SK-N-SH (cell line): ENCODE results near the gene CCDC88B. TPM values are rescaled to one million over a fixed set of nuclear protein-coding genes. Genes with fewer than 3 reads are reported as not detected.

Source experiments
- CTCF ChIA-PET: fragments of 300-600, 350-600 bp; formaldehyde crosslinking; extraction: SDS; loops from one replicate; lab custom pipeline; 2021; lab: Yijun Ruan, JAX
- POLR2A ChIA-PET: fragments of 350-600 bp; sonication (Branson Sonifier 250); formaldehyde crosslinking; extraction: SDS; loops from one replicate; lab custom pipeline; 2020; ENCODE audit warnings: antibody characterized with exemption, inconsistent platforms; lab: Yijun Ruan, JAX
- DNase-seq: peaks from one replicate; pipeline ENCODE4 v3.0.0; 2012
- H2AFZ ChIP-seq: fragments of 200-600 bp; sonication (generic); 2 replicates; pipeline ENCODE4 v1.8.1; 2016; ENCODE audit warnings: antibody characterized with exemption, mild to moderate bottlenecking, low read depth
- H3F3A ChIP-seq: fragments of 200-600 bp; sonication (generic); replicated peaks from 2 replicates; pipeline ENCODE3; 2016; ENCODE audit warnings: antibody characterized with exemption, mild to moderate bottlenecking; ENCODE audit not compliant: insufficient read depth
- H3K27ac ChIP-seq, 2 experiments: fragments of 200-500 bp in 1 of 2; fragments of 200-600 bp in 1 of 2; sonication (Bioruptor generic) in 1 of 2; sonication (generic), shearing (Covaris generic) in 1 of 2; 2 replicates each; pipeline versions ENCODE4 v1.5.1 to v1.6.1; 2014 to 2016; ENCODE audit warnings: low read depth in 2 of 2, inconsistent platforms in 1 of 2, low read length in 1 of 2, mild to moderate bottlenecking in 1 of 2, mixed read lengths in 1 of 2
- H3K27me3 ChIP-seq: fragments of 200-600 bp; sonication (generic), shearing (Covaris generic); 2 replicates; pipeline ENCODE4 v1.6.1; 2016; ENCODE audit warnings: mixed run types; ENCODE audit not compliant: insufficient read depth
- H3K36me3 ChIP-seq, 2 experiments: fragments of 200-500 bp in 1 of 2; fragments of 200-600 bp in 1 of 2; sonication (Bioruptor generic) in 1 of 2; sonication (generic) in 1 of 2; replicated peaks in 1 of 2; 2 replicates each; pipeline versions ENCODE3 to v1.5.1; 2014 to 2016; ENCODE audit warnings: low read length in 1 of 2, mild to moderate bottlenecking in 1 of 2; ENCODE audit not compliant: insufficient read depth in 2 of 2, control insufficient read depth in 1 of 2
- H3K4me1 ChIP-seq, 2 experiments: fragments of 200-500 bp in 1 of 2; fragments of 200-600 bp in 1 of 2; sonication (Bioruptor generic) in 1 of 2; sonication (generic), shearing (Covaris generic) in 1 of 2; 2 replicates each; pipeline versions ENCODE4 v1.5.1 to v1.6.1; 2014 to 2016; ENCODE audit warnings: low read depth in 1 of 2, low read length in 1 of 2, mixed run types in 1 of 2; ENCODE audit not compliant: insufficient read depth in 2 of 2, control insufficient read depth in 1 of 2
- H3K4me2 ChIP-seq: fragments of 200-600 bp; sonication (generic), shearing (Covaris generic); 2 replicates; pipeline ENCODE4 v1.6.1; 2017; ENCODE audit warnings: mixed run types
- H3K4me3 ChIP-seq, 2 experiments: fragments of 200-500 bp in 1 of 2; fragments of 200-600 bp in 1 of 2; sonication (Bioruptor generic) in 1 of 2; sonication (generic), shearing (Covaris generic) in 1 of 2; 2 replicates each; pipeline versions ENCODE4 v1.5.1 to v1.8.1; 2014 to 2016; ENCODE audit warnings: low read depth in 2 of 2, inconsistent platforms in 1 of 2, low read length in 1 of 2, mild to moderate bottlenecking in 1 of 2, mixed read lengths in 1 of 2, moderate library complexity in 1 of 2
- H3K79me2 ChIP-seq: fragments of 200-600 bp; sonication (generic); 2 replicates; pipeline ENCODE4 v1.8.1; 2017; ENCODE audit warnings: mild to moderate bottlenecking; ENCODE audit not compliant: insufficient read depth
- H3K9ac ChIP-seq: fragments of 200-600 bp; sonication (generic); 2 replicates; pipeline ENCODE4 v1.6.1; 2017; ENCODE audit warnings: mixed run types
- H3K9me2 ChIP-seq: fragments of 200-600 bp; sonication (generic); 2 replicates; pipeline ENCODE4 v1.6.1; 2017; ENCODE audit warnings: mixed run types
- H3K9me3 ChIP-seq: fragments of 200-600 bp; sonication (generic); 2 replicates; pipeline ENCODE4 v1.6.1; 2017; ENCODE audit warnings: mixed run types, mild to moderate bottlenecking, moderate library complexity
- H4K20me1 ChIP-seq: fragments of 200-600 bp; sonication (generic); 2 replicates; pipeline ENCODE4 v1.6.1; 2017; ENCODE audit warnings: mild to moderate bottlenecking, mixed run types; ENCODE audit not compliant: insufficient read depth
- CHD2 ChIP-seq: fragments of 150-350 bp; IDR thresholded peaks from 2 replicates; pipeline ENCODE4 v1.6.1; 2018; ENCODE audit warnings: low read length; ENCODE audit not compliant: partially characterized antibody
- CTCF ChIP-seq: fragments of 200-600 bp; sonication (generic); IDR thresholded peaks from 2 replicates; pipeline ENCODE4 v1.6.1; 2017; ENCODE audit warnings: antibody characterized with exemption, mild to moderate bottlenecking, moderate library complexity
- FOXM1 ChIP-seq: IDR thresholded peaks from 2 replicates; pipeline ENCODE4 v1.4.0; 2012; ENCODE audit warnings: low read depth, mild to moderate bottlenecking
- JUND ChIP-seq: IDR thresholded peaks from 2 replicates; pipeline ENCODE4 v1.4.0; 2012
- NFIC ChIP-seq: IDR thresholded peaks from 2 replicates; pipeline ENCODE4 v1.4.0; 2012; ENCODE audit warnings: borderline replicate concordance
- PBX3 ChIP-seq: IDR thresholded peaks from 2 replicates; pipeline ENCODE4; 2012
- POLR2AphosphoS5 ChIP-seq: IDR thresholded peaks from 2 replicates; pipeline ENCODE4 v1.6.1; 2012; ENCODE audit warnings: low read depth, low read length
- TAF1 ChIP-seq: IDR thresholded peaks from 2 replicates; pipeline ENCODE4 v1.6.1; 2012; ENCODE audit warnings: low read depth, mild to moderate bottlenecking, low read length, moderate library complexity, borderline replicate concordance
- TEAD4 ChIP-seq: IDR thresholded peaks from 2 replicates; pipeline ENCODE4 v1.4.0; 2012; ENCODE audit warnings: mild to moderate bottlenecking, borderline replicate concordance; ENCODE audit not compliant: insufficient read depth
- YY1 ChIP-seq: IDR thresholded peaks from 2 replicates; pipeline ENCODE4 v1.4.0; 2012; ENCODE audit warnings: low read depth, mild to moderate bottlenecking
- WGBS: methylation state at CpG from one replicate; pipeline ENCODE4 v1.1.6; 2017; ENCODE audit warnings: low lambda C conversion rate; 5-methylcytosine and 5-hydroxymethylcytosine counted together
- polyA plus RNA-seq, 3 experiments: library from polyadenylated mRNA; depleted of rRNA; stranded (reverse); fragments of >200 nt; gene quantifications; 2 replicates each; pipeline ENCODE4 v1.2.3, GENCODE V29; 2012

CCDC88B gene
- polyA plus RNA-seq, 1 of the 3 experiments (the other 2 are of a cell fraction) = 3.4 TPM

- no peak overlapping the region for H3K9ac ChIP-seq
- peaks cover 12% of the 10 kb centered on the region for H3F3A ChIP-seq
- POLR2A ChIA-PET = no interaction called here
- CTCF ChIA-PET = interaction anchor here (0.7 to 5.5 kb wide), 7 partner anchors 9 to 491 kb away, joined by 3 to 42 read pairs (median 4); partner anchors contain the start of genes PRDX5 and TRMT112
- H2AFZ ChIP-seq = no peak overlapping the region
- H3K4me3 ChIP-seq = no peak overlapping the region
- 83% methylated on average over 11 of the region's 33 CpGs for WGBS
- no peaks in the 10 kb centered on the region for H3K9me3 ChIP-seq
- no peak overlapping the region for H3K4me2 ChIP-seq
- no peaks in the 10 kb centered on the region for H3K27me3 ChIP-seq
- H3K9me2 ChIP-seq = no peaks in the 10 kb centered on the region
- H3K4me1 ChIP-seq = peaks cover 0 to 6% of the 10 kb centered on the region in 2 experiments; a peak in 3 of 4 replicates
- TF ChIP-seq TAF1 = no peak
- no peak for TF ChIP-seq JUND
- no peak for TF ChIP-seq TEAD4
- TF ChIP-seq CHD2 = no peak
- no peak for TF ChIP-seq CTCF
- TF ChIP-seq NFIC = no peak
- no peaks in the 10 kb centered on the region for H3K36me3 ChIP-seq
- no peaks in the 10 kb centered on the region for H4K20me1 ChIP-seq
- DNase-seq = no peak
- no peak overlapping the region for H3K27ac ChIP-seq
- no peaks in the 10 kb centered on the region for H3K79me2 ChIP-seq
Measured at GRCh38 chr11:64352099-64352994, 12.3 kb downstream of the CCDC88B start.

- no peak for TF ChIP-seq PBX3
- TF ChIP-seq FOXM1 = no peak
- TF ChIP-seq JUND = no peak
- TF ChIP-seq POLR2AphosphoS5 = no peak
- TF ChIP-seq YY1 = no peak
- WGBS = 89% methylated on average over 11 of the region's 34 CpGs
- POLR2A ChIA-PET = interaction anchor here (2.2 kb wide), 1 partner anchor 35 kb away, joined by 9 read pairs; the partner anchor contains the start of genes PRDX5 and TRMT112
Measured at GRCh38 chr11:64352995-64353714, 13.2 kb downstream of the CCDC88B start.

More at GRCh38 chr11:64352995-64353714, 13.2 kb downstream of the CCDC88B start:
- CTCF ChIA-PET = interaction anchor here (0.7 to 5.5 kb wide), 7 partner anchors 10 to 490 kb away, joined by 3 to 42 read pairs (median 3); partner anchors contain the start of genes PRDX5 and TRMT112
- Histone ChIP-seq H3K4me2 (no peak overlapping the region), H3K27ac (no peak overlapping the region), H3K4me1 (peaks cover 4 to 14% of the 10 kb centered on the region in 2 experiments; a peak in 3 of 4 replicates), H3K4me3 (no peak overlapping the region), H3K79me2 (no peaks in the 10 kb centered on the region), H3K9me2 (no peaks in the 10 kb centered on the region), H3F3A (peaks cover 12% of the 10 kb centered on the region), H3K9ac (no peak overlapping the region), H3K27me3 (no peaks in the 10 kb centered on the region), H3K9me3 (no peaks in the 10 kb centered on the region), H4K20me1 (no peaks in the 10 kb centered on the region), H3K36me3 (no peaks in the 10 kb centered on the region), H2AFZ (no peak overlapping the region)
- no peak for DNase-seq
